Measurements from ENCODE around the gene GNG12. TPM values are rescaled to one million over a fixed set of nuclear protein-coding genes. Genes with fewer than 3 reads are reported as not detected.

GNG12 gene
- polyA plus RNA-seq, 4 donors: 98.5 to 138 (median 128) TPM

GRCh38 chr1:67715819-67716218 is 117.4 kb downstream of the GNG12 start:
- DNase-seq (ENCODE audit: low read depth in 4 of 4, low spot score in 3 of 4): no peak

- no peak for DNase-seq (ENCODE audit: low read depth in 4 of 4, low spot score in 3 of 4)
Measured at GRCh38 chr1:67713057-67713846, 120.0 kb downstream of the GNG12 start.

- DNase-seq (ENCODE audit: low read depth in 4 of 4, low spot score in 3 of 4): no peak
Measured at GRCh38 chr1:67711855-67712212, 121.4 kb downstream of the GNG12 start.

GRCh38 chr1:67711158-67711854 is 122.0 kb downstream of the GNG12 start:
- DNase-seq (ENCODE audit: low read depth in 4 of 4, low spot score in 3 of 4): no peak

- no peak for DNase-seq (ENCODE audit: low read depth in 4 of 4, low spot score in 3 of 4)
Measured at GRCh38 chr1:67710417-67710816, 122.8 kb downstream of the GNG12 start.

- no peak for DNase-seq (ENCODE audit: low read depth in 4 of 4, low spot score in 3 of 4)
Measured at GRCh38 chr1:67708606-67709005, 124.7 kb downstream of the GNG12 start.

GRCh38 chr1:67705735-67706453 is 127.4 kb downstream of the GNG12 start:
- DNase-seq (ENCODE audit: low read depth in 4 of 4, low spot score in 3 of 4): no peak

GRCh38 chr1:67704351-67704750 is 128.9 kb downstream of the GNG12 start:
- no peak for DNase-seq (ENCODE audit: low read depth in 4 of 4, low spot score in 3 of 4)

- DNase-seq (ENCODE audit: low read depth in 4 of 4, low spot score in 3 of 4): no peak
Measured at GRCh38 chr1:67701876-67702275, 131.4 kb downstream of the GNG12 start.

- DNase-seq (ENCODE audit: low read depth in 4 of 4, low spot score in 3 of 4): no peak
Measured at GRCh38 chr1:67700692-67701410, 132.4 kb downstream of the GNG12 start.

- DNase-seq (ENCODE audit: low read depth in 4 of 4, low spot score in 3 of 4): no peak
Measured at GRCh38 chr1:67700220-67700619, 133.0 kb downstream of the GNG12 start.

- DNase-seq (ENCODE audit: low read depth in 4 of 4, low spot score in 3 of 4): no peak
Measured at GRCh38 chr1:67696708-67697107, 136.6 kb downstream of the GNG12 start.

- DNase-seq (ENCODE audit: low read depth in 4 of 4, low spot score in 3 of 4): no peak
Measured at GRCh38 chr1:67695963-67696362, 137.3 kb downstream of the GNG12 start.

- DNase-seq (ENCODE audit: low read depth in 4 of 4, low spot score in 3 of 4): no peak
Measured at GRCh38 chr1:67691712-67692111, 141.6 kb downstream of the GNG12 start.

- DNase-seq (ENCODE audit: low read depth in 4 of 4, low spot score in 3 of 4): no peak
Measured at GRCh38 chr1:67690411-67690810, 142.9 kb downstream of the GNG12 start.

GRCh38 chr1:67690018-67690363 is 143.3 kb downstream of the GNG12 start:
- DNase-seq (ENCODE audit: low read depth in 4 of 4, low spot score in 3 of 4): no peak

GRCh38 chr1:67689267-67690017 is 143.8 kb downstream of the GNG12 start:
- DNase-seq (ENCODE audit: low read depth in 4 of 4, low spot score in 3 of 4): no peak

- DNase-seq (ENCODE audit: low read depth in 4 of 4, low spot score in 3 of 4): no peak
Measured at GRCh38 chr1:67688526-67689219, 144.6 kb downstream of the GNG12 start.

GRCh38 chr1:67687649-67688048 is 145.6 kb downstream of the GNG12 start:
- DNase-seq (ENCODE audit: low read depth in 4 of 4, low spot score in 3 of 4): no peak

- no peak for DNase-seq (ENCODE audit: low read depth in 4 of 4, low spot score in 3 of 4)
Measured at GRCh38 chr1:67687198-67687545, 146.1 kb downstream of the GNG12 start.
